ENCODE results near the gene LIMA1.

DNA sequence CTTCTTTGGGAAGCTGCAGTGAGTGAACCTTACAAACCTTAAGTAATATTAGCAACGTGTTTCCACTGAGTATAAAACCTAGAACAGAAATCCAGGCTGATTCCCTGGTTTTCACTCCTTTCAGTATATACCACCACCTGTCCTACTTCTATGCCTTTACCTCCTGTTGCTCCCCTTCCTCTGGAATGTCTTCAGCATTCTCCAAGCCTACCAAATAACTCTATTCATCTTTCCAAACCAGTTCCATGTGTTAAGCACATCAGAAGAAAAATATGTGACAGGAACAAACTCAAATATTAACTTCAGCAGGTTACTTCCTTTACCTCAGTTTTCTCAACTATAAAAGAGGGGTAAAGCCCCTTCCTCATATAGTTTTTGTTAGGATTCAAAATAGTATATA, 39.8 kb downstream of the LIMA1 start:
- TF ChIP-seq CTCF (IDR thresholded peaks at IDR 0.05; ENCODE audit: insufficient read depth, low read length, poor library complexity, severe bottlenecking): no peak
- TF ChIP-seq EZH2phosphoT487 (conservative IDR thresholded peaks at IDR 0.05; ENCODE audit: low read length): no peak
